ENCODE results near the gene KIAA1958. TPM values are rescaled to one million over a fixed set of nuclear protein-coding genes. Genes with fewer than 3 reads are reported as not detected.
"Not testable (repeated sequence)": the region's sequence is repeated elsewhere in the genome, so short reads cannot be mapped to it uniquely, and the experiment has no call there.

The KIAA1958 gene
- total RNA-seq, 1 experiment from 2014 or later: 1.1 TPM

DNA sequence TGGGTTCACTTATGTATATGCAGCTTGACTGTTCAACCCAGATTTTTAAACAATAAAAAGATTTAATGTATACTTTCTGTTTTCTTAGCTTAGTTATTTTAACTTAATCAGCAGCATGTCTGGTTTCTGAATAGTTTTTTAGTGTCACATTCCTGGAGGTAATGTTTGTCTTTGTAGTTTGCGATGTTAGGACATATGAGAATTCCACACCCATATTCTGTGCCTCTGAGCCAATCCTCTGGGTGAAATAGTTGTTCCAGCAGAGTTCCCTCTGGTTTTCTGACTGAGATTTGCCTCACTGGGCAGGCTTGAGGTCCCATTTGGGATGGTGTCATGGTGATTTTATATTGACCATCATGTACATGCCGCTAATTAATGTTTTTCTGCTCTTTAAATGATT lies 182.7 kb downstream of the KIAA1958 start:
- no peak for DNase-seq (ENCODE audit: low read depth in 1 of 2, low spot score in 2 of 2)
- no peak overlapping the region for H3K27ac ChIP-seq
- H3K27me3 ChIP-seq (replicated peaks): no peaks in the 10 kb centered on the region
- H3K4me3 ChIP-seq: no peak overlapping the region
- no peaks in the 10 kb centered on the region for H3K9me3 ChIP-seq (replicated peaks)
- no peaks in the 10 kb centered on the region for H3K36me3 ChIP-seq
- no peaks in the 10 kb centered on the region for H3K4me1 ChIP-seq (replicated peaks)

DNA sequence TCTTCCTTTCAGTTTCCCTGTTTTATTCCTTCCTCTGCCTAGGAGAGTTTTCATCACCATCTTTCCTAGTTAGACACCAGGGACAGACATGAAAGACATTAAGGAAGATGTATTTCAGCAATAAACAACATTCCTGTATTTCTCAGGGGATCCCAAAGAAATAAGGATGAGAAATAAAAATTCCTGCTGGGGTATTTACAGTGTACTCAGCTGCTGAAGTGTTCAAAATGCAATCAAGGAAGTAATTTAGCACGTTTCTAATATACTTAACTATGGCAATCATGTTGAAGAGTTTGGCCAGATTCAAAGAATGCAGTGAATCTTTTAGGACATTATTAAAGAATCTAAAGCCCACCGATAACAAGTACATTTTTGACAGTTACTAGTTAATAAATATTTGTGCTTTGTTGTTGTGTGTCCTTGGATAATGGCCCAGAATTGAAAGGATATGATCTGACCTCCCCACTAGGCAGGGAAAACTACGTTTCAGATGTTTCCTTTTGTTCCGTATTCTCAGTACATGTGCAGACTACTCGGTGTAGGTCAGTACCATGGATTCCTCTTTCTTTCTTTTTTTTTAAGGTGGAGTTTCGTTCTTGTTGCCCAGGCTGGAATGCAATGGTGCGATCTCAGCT lies 184.5 kb downstream of the KIAA1958 start:
- DNase-seq (ENCODE audit: low read depth in 1 of 2, low spot score in 2 of 2): no peak
- H3K9me3 ChIP-seq (replicated peaks): no peaks in the 10 kb centered on the region

DNA sequence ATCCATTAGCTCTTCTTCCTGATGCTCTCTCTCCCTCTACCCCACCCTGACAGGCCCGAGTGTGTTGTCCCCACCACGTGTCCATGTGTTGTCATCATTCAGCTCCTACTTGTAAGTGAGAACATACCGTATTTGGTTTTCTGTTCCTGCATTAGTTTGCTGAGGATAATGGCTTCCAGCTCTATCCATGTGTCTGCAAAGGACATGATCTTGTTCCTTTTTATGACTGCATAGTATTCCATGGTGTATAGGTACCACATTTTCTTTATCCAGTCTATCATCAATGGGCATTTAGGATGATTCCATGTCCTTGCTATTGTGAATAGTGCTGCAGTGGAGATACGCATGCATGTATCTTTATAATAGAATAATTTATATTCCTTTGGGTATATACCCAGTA lies 186.6 kb downstream of the KIAA1958 start:
- H3K36me3 ChIP-seq; DNase-seq (ENCODE audit: low read depth in 1 of 2, low spot score in 2 of 2); H3K27me3 ChIP-seq (replicated peaks); H3K9me3 ChIP-seq (replicated peaks); H3K4me1 ChIP-seq (replicated peaks); H3K27ac ChIP-seq; H3K4me3 ChIP-seq: not testable (repeated sequence)

More for the DNA sequence above, 184.5 kb downstream of the KIAA1958 start:
- Histone ChIP-seq H3K27ac (no peak overlapping the region), H3K36me3 (no peaks in the 10 kb centered on the region), H3K4me1 (replicated peaks) (no peaks in the 10 kb centered on the region), H3K4me3 (no peak overlapping the region), H3K27me3 (replicated peaks) (no peaks in the 10 kb centered on the region)

DNA sequence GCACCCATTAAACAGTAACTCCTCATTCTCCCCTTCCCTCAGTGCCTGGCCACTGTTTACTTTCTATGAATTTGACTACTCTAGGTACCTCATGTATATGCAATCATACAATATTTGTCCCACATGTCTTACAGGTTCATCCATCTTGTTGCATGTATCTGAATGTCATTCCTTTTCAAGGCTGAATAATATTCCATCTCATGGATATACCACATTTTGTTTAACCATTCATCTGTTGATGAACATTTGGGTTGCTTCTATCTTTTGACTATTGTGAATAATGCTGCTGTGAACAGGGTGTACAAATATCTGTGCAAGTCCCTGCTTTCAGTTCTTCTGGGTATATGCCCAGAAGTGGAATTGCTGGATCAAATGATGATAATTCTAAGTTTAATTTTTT lies 190.4 kb downstream of the KIAA1958 start:
- DNase-seq (ENCODE audit: low read depth in 1 of 2, low spot score in 2 of 2): no peak
- Histone ChIP-seq H3K27ac (no peak overlapping the region), H3K27me3 (replicated peaks) (no peaks in the 10 kb centered on the region)

DNA sequence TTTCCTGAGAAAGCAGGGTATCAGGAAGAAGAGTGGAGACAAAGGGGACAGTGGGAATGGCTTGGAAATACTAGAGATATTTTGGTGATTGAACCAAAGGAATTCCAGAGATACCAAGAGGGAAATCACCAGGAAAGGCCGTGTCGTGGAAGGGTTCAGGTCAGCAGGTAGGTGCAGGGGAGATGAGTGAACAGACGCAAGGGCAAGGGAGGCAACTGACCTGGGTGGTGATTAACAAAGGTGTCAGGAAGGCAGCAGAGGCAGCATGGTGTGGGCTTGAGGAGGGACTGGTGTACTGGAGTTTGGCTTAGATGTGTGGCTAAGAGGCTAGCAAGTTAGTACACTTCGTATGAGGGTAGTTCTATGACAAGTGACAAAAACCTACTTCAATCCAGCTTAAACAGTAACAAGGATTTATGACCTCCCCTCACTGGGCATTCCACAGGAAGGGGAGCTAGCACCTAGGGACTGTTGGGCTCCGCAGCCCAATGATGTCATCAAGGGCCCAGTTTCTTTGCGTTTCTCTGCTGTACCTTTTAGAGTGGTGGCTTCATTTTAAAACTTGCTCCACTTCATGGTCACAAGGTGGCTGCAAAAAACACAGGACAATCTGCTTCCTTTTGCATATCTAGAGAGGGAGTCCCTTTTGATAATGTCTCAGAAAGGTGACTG lies 194.2 kb downstream of the KIAA1958 start:
- H3K4me1 ChIP-seq (replicated peaks): no peaks in the 10 kb centered on the region
- no peaks in the 10 kb centered on the region for H3K36me3 ChIP-seq
- peaks cover 2% of the 10 kb centered on the region; the same call in 1 of the 2 replicates for H3K9me3 ChIP-seq (replicated peaks)
- H3K4me3 ChIP-seq: no peak overlapping the region
- H3K27ac ChIP-seq: no peak overlapping the region
- DNase-seq (ENCODE audit: low read depth in 1 of 2, low spot score in 2 of 2): no peak
- H3K27me3 ChIP-seq (replicated peaks): no peaks in the 10 kb centered on the region

More for the DNA sequence above, 190.4 kb downstream of the KIAA1958 start:
- Histone ChIP-seq H3K9me3 (replicated peaks) (peaks cover 2% of the 10 kb centered on the region; the same call in 1 of the 2 replicates), H3K4me1 (replicated peaks) (no peaks in the 10 kb centered on the region), H3K4me3 (no peak overlapping the region), H3K36me3 (no peaks in the 10 kb centered on the region)

DNA sequence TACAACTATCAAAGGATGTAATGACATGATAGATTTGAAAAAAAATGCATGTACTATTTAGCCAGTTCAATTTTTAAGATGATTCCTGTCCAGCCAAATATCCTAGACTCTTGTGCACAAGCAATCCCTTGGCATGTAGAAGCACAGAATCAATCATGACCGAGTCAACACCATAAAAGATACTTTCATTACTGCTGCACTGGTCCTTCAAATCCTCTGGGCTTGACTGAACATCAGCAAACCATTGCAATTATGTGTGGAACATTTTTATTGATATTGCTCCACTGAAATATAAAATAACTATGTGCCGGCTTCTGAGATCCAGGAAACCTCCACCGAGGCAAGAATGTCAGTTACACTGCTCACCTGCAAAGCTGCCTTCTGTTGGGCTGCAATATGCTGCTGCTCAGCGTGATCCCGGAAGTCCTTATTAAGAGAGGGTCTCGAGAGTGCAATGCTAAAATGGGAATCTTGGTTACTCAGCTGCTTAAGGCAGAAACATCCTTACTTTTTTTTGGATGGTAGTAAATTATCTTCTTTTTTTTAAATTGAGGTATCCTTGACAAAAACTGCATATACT lies 202.6 kb downstream of the KIAA1958 start:
- H3K4me3 ChIP-seq: no peak overlapping the region
- peaks cover 18% of the 10 kb centered on the region for H3K36me3 ChIP-seq
- H3K4me1 ChIP-seq (replicated peaks): no peaks in the 10 kb centered on the region
- H3K9me3 ChIP-seq (replicated peaks): no peaks in the 10 kb centered on the region
- H3K27me3 ChIP-seq (replicated peaks): no peaks in the 10 kb centered on the region
- DNase-seq (ENCODE audit: low read depth in 1 of 2, low spot score in 2 of 2): no peak
- no peak overlapping the region for H3K27ac ChIP-seq

DNA sequence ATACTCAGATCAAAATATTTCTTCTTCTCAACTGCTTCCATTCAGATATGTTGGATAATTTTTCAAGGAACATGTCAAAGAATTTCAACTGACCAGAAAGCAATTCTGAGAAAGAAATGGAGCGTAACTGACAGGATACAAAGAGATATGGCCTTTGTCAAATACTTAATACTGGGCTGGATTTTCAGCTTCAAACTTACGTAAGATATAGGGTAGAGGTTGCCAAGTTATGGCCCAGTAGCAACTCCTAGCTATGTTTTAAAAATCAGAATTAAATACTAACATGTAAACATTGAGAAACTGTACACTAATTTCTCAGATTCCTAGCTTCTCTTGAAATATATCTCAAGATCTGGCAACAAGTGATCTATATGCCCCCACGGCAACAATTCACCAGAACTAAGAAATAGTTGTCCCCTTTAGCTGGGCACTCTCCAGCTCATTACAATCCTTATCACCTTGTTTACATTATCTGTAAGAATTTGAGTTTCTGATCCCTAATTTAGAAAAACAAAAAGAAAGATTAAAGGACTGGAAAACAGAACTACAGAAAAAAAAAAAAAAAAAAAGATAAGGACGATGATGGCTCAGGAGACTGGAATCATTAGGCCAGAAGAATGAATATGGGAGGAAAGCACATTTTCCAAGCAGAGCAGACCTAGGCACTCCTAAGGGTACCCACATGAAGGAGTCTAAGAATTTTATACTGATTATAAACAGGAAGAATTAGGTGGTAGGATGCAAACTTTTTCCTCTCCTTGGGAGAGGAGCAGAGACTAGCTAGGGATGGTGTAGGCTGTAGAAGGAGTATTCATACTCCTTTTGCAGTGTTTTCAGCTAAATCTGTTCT lies 208.3 kb downstream of the KIAA1958 start:
- H3K27ac ChIP-seq: no peak overlapping the region
- H3K9me3 ChIP-seq (replicated peaks): no peaks in the 10 kb centered on the region
- DNase-seq (ENCODE audit: low read depth in 1 of 2, low spot score in 2 of 2): no peak
- no peaks in the 10 kb centered on the region for H3K27me3 ChIP-seq (replicated peaks)
- peaks cover 15% of the 10 kb centered on the region for H3K36me3 ChIP-seq
- no peaks in the 10 kb centered on the region for H3K4me1 ChIP-seq (replicated peaks)
- no peak overlapping the region for H3K4me3 ChIP-seq

DNA sequence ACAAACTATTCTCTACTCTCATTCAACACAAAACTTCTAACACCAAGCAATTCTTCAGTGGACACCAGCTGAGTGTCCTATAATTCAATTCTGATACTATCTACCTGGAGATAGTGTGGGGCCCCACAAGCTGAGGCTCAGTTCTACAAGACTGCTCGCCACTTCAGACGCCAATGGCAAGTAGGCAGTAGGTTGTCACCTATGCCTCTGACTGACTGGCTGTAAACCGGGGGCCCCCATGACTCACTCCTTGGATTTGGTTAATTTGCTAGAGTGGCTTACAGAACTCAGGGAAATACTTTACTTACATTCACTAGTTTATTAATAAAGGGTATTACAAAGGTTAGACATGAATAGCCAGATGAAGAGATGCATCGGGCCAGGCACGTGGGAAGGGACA lies 209.8 kb downstream of the KIAA1958 start:
- no peak for DNase-seq (ENCODE audit: low read depth in 1 of 2, low spot score in 2 of 2)
- H3K27me3 ChIP-seq (replicated peaks): no peaks in the 10 kb centered on the region
- H3K4me1 ChIP-seq (replicated peaks): no peaks in the 10 kb centered on the region
- peaks cover 4% of the 10 kb centered on the region for H3K36me3 ChIP-seq
- no peak overlapping the region for H3K27ac ChIP-seq
- H3K4me3 ChIP-seq: no peak overlapping the region
- no peaks in the 10 kb centered on the region for H3K9me3 ChIP-seq (replicated peaks)

DNA sequence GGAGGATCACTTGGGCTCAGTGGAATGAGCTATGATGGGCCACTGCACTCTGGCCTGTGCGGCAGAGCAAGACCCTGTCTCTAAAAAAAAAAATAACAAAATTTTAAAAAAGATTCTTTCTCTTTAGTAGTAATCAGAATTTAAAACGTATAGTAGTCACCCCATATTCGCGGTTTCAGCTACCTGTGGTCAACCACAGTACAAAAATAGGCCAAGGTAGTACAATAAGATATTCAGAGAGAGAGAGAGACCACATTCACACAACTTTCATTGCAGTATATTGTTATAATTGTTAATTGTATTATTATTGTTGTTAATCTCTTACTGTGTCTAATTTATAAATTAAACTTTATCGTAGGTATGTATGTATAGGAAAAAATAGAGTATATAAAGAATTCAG lies 212.6 kb downstream of the KIAA1958 start:
- Histone ChIP-seq H3K4me1 (replicated peaks) (no peaks in the 10 kb centered on the region), H3K27me3 (replicated peaks) (no peaks in the 10 kb centered on the region), H3K36me3 (no peaks in the 10 kb centered on the region; the same call in none of the 2 replicates), H3K9me3 (replicated peaks) (no peaks in the 10 kb centered on the region), H3K4me3 (no peak overlapping the region), H3K27ac (no peak overlapping the region)
- DNase-seq (ENCODE audit: low read depth in 1 of 2, low spot score in 2 of 2): no peak

DNA sequence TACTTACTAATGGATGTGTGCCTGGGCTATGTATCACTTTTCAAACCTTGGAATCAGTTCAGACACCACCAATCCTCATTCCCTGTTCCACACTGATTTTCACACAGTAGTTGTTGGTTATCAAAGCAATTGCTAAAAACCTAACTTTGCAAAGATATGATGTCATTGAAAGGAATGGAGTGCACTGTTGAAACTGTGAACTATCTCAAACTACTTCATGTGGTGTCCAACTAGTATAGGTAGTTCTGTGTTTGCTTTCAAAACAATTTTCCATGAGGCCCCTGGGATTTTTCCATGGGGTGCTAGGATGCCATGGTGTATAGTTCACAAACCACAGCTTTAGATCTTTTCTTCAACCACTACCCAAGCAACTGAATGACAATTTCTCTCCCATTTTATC lies 213.5 kb downstream of the KIAA1958 start:
- no peak for DNase-seq (ENCODE audit: low read depth in 1 of 2, low spot score in 2 of 2)
- H3K4me1 ChIP-seq (replicated peaks): no peaks in the 10 kb centered on the region
- H3K27ac ChIP-seq: no peak overlapping the region
- no peaks in the 10 kb centered on the region for H3K9me3 ChIP-seq (replicated peaks)
- no peaks in the 10 kb centered on the region; the same call in none of the 2 replicates for H3K36me3 ChIP-seq
- no peaks in the 10 kb centered on the region for H3K27me3 ChIP-seq (replicated peaks)
- no peak overlapping the region for H3K4me3 ChIP-seq

DNA sequence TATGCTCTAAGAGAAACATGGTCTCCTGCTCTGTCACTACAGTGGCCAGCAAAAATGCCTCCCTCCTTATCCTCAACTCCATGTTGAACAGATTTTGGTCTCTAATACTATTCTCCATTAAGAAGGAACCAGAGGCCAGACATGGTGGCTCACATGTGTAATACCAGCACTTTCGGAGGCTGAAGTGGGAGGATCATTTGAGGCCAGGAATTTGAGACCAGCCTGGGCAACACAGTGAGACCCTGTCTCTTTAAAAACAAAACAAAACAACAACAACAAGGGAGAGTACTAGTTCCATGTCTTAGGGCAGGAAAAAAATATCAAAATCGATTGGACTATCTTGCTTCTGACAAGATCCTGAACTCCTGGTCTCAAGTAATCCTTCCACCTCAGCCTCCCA lies 216.7 kb downstream of the KIAA1958 start:
- no peak for DNase-seq (ENCODE audit: low read depth in 1 of 2, low spot score in 2 of 2)

DNA sequence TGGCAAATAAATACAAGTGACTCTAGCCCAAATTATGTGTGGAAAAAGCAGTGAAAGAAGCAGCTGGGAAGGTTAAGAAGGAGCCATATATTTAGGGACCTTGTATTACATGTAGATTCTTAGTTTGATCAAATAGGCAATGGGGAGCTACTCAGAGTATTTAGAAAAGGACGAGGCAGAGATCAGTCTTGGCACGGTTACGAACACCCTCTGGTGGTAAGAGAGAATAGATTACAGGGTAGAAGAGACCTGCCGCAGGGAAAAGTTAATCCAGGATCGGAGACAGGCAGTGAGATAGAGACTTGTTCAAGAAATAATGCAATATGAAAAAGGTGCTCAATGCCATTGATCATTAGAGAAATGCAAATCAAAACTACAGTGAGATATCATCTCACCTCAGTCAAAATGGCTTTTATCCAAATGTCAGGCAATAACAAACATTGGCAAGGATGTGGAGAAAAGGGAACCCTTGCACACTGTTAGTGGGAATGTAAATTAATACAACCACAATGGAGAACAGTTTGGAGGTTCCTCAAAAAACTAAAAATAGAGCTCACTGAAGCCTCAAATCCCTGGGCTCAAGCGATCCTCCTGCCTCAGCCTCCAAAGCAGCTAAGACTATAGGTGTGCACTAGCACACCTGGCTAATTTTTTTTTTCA lies 219.3 kb downstream of the KIAA1958 start:
- Histone ChIP-seq H3K36me3 (peaks cover 7% of the 10 kb centered on the region), H3K27ac (no peak overlapping the region), H3K9me3 (replicated peaks) (no peaks in the 10 kb centered on the region), H3K27me3 (replicated peaks) (no peaks in the 10 kb centered on the region), H3K4me1 (replicated peaks) (no peaks in the 10 kb centered on the region), H3K4me3 (no peak overlapping the region)
- DNase-seq (ENCODE audit: low read depth in 1 of 2, low spot score in 2 of 2): no peak

More for the DNA sequence above, 216.7 kb downstream of the KIAA1958 start:
- Histone ChIP-seq H3K27ac (no peak overlapping the region), H3K4me3 (no peak overlapping the region), H3K4me1 (replicated peaks) (no peaks in the 10 kb centered on the region), H3K9me3 (replicated peaks) (no peaks in the 10 kb centered on the region), H3K27me3 (replicated peaks) (no peaks in the 10 kb centered on the region), H3K36me3 (no peaks in the 10 kb centered on the region; the same call in none of the 2 replicates)

DNA sequence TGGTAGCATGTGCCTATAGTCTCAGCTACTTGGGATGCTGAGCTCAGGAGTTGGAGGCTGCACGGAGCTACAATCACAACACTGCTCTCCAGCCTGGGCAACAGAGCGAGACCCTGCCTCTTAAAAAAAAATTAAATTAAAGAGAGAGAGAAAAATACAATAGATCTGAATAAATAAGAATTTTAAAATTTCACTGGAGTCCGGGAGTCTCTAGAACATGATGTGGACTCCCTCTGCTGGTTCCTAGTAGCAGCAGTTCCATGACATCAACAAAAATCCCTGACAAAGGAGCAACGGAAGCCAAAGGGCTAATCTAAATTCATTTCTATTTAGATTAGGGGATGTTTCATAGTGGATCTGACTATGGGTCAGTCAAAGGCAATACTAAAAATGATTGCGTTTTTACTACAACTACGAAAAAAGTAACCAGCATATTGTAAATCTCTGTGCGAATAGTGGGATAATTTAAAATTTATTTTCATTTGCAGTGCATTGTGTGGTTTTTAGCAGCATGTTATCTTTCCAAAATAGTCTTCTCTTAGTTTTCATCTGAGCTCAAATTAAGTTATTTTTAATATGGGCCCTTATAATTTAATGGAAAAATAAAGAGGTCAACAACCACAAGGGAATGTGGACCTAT lies 224.5 kb downstream of the KIAA1958 start:
- H3K27ac ChIP-seq: no peak overlapping the region
- no peak overlapping the region for H3K4me3 ChIP-seq
- no peaks in the 10 kb centered on the region for H3K4me1 ChIP-seq (replicated peaks)
- no peaks in the 10 kb centered on the region for H3K27me3 ChIP-seq (replicated peaks)
- no peaks in the 10 kb centered on the region for H3K9me3 ChIP-seq (replicated peaks)
- DNase-seq (ENCODE audit: low read depth in 1 of 2, low spot score in 2 of 2): no peak
- H3K36me3 ChIP-seq: peaks cover 18% of the 10 kb centered on the region
